Memory B cell (primary cell): ENCODE results near the gene RTL1.

ENCODE experiments used
- ATAC-seq: fragments of 150-1000 bp; cut with Tn5 transposase; 2 replicates; pipeline ENCODE4 v1.10.0; 2021; ENCODE audit warnings: low read depth, mild to moderate bottlenecking, moderate library complexity
- DNase-seq, 2 donors: peaks; one replicate each; pipeline ENCODE4 v3.0.0; 2022; ENCODE audit warnings: low spot score in 2 of 2
- H3K27ac Mint-ChIP-seq: one replicate; pipeline ENCODE4 v1.8.0; 2022; ENCODE audit warnings: mild to moderate bottlenecking, moderate library complexity, mixed read lengths
- H3K27me3 Mint-ChIP-seq: one replicate; pipeline ENCODE4 v1.8.0; 2022; ENCODE audit warnings: mixed read lengths
- H3K36me3 Mint-ChIP-seq: one replicate; pipeline ENCODE4 v1.8.0; 2022; ENCODE audit warnings: mild to moderate bottlenecking, mixed read lengths
- H3K4me1 Mint-ChIP-seq: one replicate; pipeline ENCODE4 v1.8.0; 2022; ENCODE audit warnings: mixed read lengths
- H3K4me3 Mint-ChIP-seq: one replicate; pipeline ENCODE4 v1.8.0; 2022; ENCODE audit warnings: mild to moderate bottlenecking, moderate library complexity, mixed read lengths
- H3K9me3 Mint-ChIP-seq: one replicate; pipeline ENCODE4 v1.8.0; 2022; ENCODE audit warnings: mixed read lengths

RTL1 gene

DNA sequence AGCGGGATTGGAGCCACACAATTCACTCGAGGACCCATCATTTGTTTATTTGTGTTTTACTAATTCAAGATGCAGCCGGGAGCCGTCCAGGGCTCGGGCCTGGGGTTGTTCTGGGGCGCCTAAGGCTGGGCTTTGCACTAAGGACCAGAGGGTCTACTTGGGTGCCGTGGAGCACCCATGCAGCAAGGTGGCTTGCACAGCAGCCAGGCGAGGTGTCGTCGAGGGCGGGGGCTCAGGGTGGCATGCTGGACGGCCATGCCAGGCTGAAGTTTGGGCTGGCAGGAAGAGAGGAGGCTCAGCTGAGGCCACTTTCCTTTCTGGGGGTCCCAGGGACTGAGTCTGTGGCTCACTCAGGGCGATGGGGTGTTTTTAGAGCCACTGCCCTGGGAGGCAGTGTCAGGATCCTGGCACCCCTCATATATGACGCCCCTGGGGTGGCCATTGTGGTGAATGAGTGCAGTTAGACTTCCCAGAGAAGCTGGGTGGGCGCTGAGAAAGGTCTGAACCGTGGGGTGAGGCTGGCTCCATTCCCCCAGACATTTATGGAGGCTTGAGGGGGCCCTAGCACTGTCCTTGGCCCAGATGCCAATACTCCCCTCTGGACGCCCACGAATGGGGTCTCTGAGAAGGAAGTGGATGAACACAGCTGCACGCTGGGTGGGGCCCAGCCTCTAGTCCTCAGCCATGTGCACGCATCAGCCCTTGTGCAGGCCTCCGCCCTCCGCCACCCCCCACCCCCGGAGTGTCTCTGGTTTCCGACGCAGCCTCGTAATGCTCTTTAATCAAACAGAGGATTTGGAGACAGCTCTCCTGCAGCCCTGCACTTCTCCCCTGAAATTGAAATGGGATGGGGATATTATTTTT lies 66.3 kb downstream of the RTL1 start:
- Mint-ChIP-seq H3K4me1 (no peaks in the 10 kb centered on the region), H3K27me3 (peaks cover 12% of the 10 kb centered on the region), H3K27ac (no peak overlapping the region), H3K4me3 (no peak overlapping the region), H3K36me3 (no peaks in the 10 kb centered on the region), H3K9me3 (no peaks in the 10 kb centered on the region)
- DNase-seq: no peak
- no peak for ATAC-seq

DNA sequence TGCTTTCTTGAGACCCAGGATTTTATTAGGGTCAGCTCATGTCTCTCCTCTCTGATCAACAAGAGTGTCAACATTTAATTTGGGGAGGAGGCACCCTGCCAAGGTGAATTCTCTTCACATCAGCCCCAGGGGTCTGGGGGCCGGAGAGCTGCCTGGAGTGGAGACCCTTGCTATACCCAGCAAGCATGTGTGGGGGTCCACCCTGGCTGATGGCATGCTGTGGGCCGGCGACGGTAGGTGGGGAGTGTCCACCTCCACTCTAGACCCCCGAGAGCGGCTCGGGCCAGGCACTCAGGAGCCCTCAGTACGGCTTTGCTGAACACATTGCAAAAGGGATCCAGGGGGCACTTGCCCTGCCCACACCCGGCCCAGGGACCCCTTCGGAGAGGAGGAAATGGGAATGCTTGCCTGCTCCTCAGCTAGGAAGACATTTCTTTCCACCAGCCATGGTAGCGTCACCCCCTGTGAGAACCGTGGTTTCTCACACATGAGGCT lies 67.2 kb downstream of the RTL1 start:
- no peak overlapping the region for H3K27ac Mint-ChIP-seq
- H3K27me3 Mint-ChIP-seq: peaks cover 14% of the 10 kb centered on the region
- H3K4me1 Mint-ChIP-seq: no peaks in the 10 kb centered on the region
- DNase-seq (no peak), ATAC-seq (no peak)
- no peaks in the 10 kb centered on the region for H3K36me3 Mint-ChIP-seq
- no peak overlapping the region for H3K4me3 Mint-ChIP-seq
- no peaks in the 10 kb centered on the region for H3K9me3 Mint-ChIP-seq

- Mint-ChIP-seq H3K9me3 (no peaks in the 10 kb centered on the region), H3K36me3 (no peaks in the 10 kb centered on the region), H3K4me1 (no peaks in the 10 kb centered on the region), H3K27me3 (peaks cover 15% of the 10 kb centered on the region), H3K4me3 (no peak overlapping the region), H3K27ac (no peak overlapping the region)
- ATAC-seq (no peak), DNase-seq (no peak)
Measured at GRCh38 chr14:100835548-100836310, 67.8 kb downstream of the RTL1 start.

DNA sequence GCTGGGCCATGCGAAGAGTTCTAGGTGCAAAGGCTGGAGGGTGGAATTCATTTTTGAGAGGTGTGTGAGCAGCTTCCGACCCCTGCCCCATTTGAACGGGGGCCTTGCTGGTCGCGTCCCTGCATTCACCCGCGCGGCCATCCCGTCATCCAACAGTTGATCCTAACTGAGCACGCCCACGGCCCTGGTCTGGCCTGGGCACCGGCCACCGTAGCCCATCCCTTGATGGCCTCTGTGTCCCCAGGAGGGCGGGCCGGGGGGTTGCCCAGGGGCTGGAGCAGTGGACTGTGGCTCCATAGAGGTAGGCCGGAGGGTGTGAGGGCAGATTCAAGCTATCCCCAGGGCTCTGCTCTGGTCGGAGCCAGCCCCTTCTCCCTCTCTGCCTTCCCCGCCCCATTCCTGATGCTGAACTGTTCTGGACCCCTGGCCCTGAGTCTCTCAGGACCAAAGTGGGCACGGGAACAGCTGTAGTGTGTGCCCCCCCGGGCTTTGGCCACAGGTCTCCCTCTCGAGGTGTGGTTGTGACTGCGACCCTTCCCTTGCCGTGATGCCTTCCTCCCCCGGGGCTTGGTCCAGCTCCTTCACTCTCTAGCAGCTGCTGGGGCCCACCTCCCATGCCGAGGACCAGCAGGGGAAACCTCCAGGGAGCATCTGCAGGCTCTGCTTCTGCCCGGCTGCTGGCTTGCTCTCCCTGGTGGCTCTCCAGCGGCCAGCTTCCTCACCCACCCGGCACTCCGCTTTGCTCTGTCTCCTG lies 68.6 kb downstream of the RTL1 start:
- Mint-ChIP-seq H3K4me1 (no peaks in the 10 kb centered on the region), H3K27ac (no peak overlapping the region), H3K27me3 (peaks cover 15% of the 10 kb centered on the region), H3K36me3 (no peaks in the 10 kb centered on the region), H3K9me3 (no peaks in the 10 kb centered on the region), H3K4me3 (no peak overlapping the region)
- no peak for ATAC-seq
- DNase-seq: no peak

- no peak for ATAC-seq
- no peak for DNase-seq
- H3K27me3 Mint-ChIP-seq: peaks cover 17% of the 10 kb centered on the region
- no peak overlapping the region for H3K27ac Mint-ChIP-seq
- no peaks in the 10 kb centered on the region for H3K9me3 Mint-ChIP-seq
- H3K36me3 Mint-ChIP-seq: no peaks in the 10 kb centered on the region
- no peak overlapping the region for H3K4me3 Mint-ChIP-seq
- H3K4me1 Mint-ChIP-seq: no peaks in the 10 kb centered on the region
Measured at GRCh38 chr14:100834082-100834793, 69.3 kb downstream of the RTL1 start.

- DNase-seq: no peak
- Mint-ChIP-seq H3K36me3 (peaks cover 2% of the 10 kb centered on the region), H3K9me3 (peaks cover 4% of the 10 kb centered on the region), H3K4me1 (no peaks in the 10 kb centered on the region), H3K27ac (no peak overlapping the region), H3K27me3 (peaks cover 18% of the 10 kb centered on the region), H3K4me3 (no peak overlapping the region)
- ATAC-seq: no peak
Measured at GRCh38 chr14:100832311-100832960, 71.1 kb downstream of the RTL1 start.

GRCh38 chr14:100830681-100831080 lies 72.8 kb downstream of the RTL1 start:
- H3K4me1 Mint-ChIP-seq: no peaks in the 10 kb centered on the region
- no peak overlapping the region for H3K27ac Mint-ChIP-seq
- ATAC-seq (no peak), DNase-seq (no peak)
- peaks cover 2% of the 10 kb centered on the region for H3K36me3 Mint-ChIP-seq
- H3K4me3 Mint-ChIP-seq: no peak overlapping the region
- peaks cover 4% of the 10 kb centered on the region for H3K9me3 Mint-ChIP-seq
- peaks cover 16% of the 10 kb centered on the region for H3K27me3 Mint-ChIP-seq
